K562 (cell line): ENCODE measurements around the gene DOCK4. TPM values are rescaled to one million over a fixed set of nuclear protein-coding genes. Genes with fewer than 3 reads are reported as not detected.
A peak's percentile ranks its signal among the peaks of the same experiment; 100 is the strongest.

Experiments
- JUN ChIP-seq, 2 experiments: sonication (generic) in 1 of 2; formaldehyde crosslinking in 1 of 2; IDR thresholded peaks; 2 replicates each; pipeline versions ENCODE4 v1.6.1 to v1.8.0; 2012 to 2022; ENCODE audit warnings: borderline replicate concordance in 2 of 2, mild to moderate bottlenecking in 2 of 2, improper control_type of control experiment in 1 of 2, low read depth in 1 of 2, low read length in 1 of 2, missing genetic modification reagents in 1 of 2
- MCM3 ChIP-seq: fragments of 450-650 bp; IDR thresholded peaks from 2 replicates; pipeline ENCODE4 v1.6.1; 2016
- TAF15 ChIP-seq: fragments of 200-400 bp; formaldehyde crosslinking; IDR thresholded peaks from 2 replicates; pipeline ENCODE4 v1.6.1; 2017; ENCODE audit warnings: mild to moderate bottlenecking, low read depth, low read length, moderate library complexity
- ZNF785 ChIP-seq: fragments of 250-450 bp; sonication (Bioruptor Pico); IDR thresholded peaks from 2 replicates; pipeline ENCODE4 v1.4.0; 2020; ENCODE audit warnings: mild to moderate bottlenecking
- polyA plus RNA-seq, 8 experiments: library from polyadenylated mRNA; depleted of rRNA in 4 of 8; stranded (reverse) in 5 of 8; unstranded in 3 of 8; fragments of >200 nt; fragmentation: Nextera tagmentation in 2 of 8; fragmentation: Illumina TruSeq in 1 of 8; extraction: Ambion mirVana in 2 of 8; extraction: Trizol in 1 of 8; gene quantifications; 2 replicates each; pipeline versions ENCODE4 v1.2.1 to v1.2.3, GENCODE V29; 2011 to 2014; ENCODE audit warnings: inconsistent platforms in 1 of 8, missing spikeins in 1 of 8
- total RNA-seq, 7 experiments: library from RNA; depleted of rRNA in 6 of 7; stranded (reverse); fragments of >200 nt in 6 of 7; fragmentation: Illumina TruSeq in 2 of 7; extraction: Trizol in 2 of 7; gene quantifications; 2 replicates each; pipeline versions ENCODE4 v1.2.1 to v1.2.3, GENCODE V29; 2011 to 2021; ENCODE audit warnings: low replicate concordance in 1 of 7
- TF ChIP-seq, protein P1 (sequence below), 2 experiments: fragments of 450-650 bp; formaldehyde crosslinking in 1 of 2; IDR thresholded peaks; 2 replicates each; pipeline versions ENCODE4 v1.4.0 to v1.6.1; 2014 to 2020; ENCODE audit warnings: mild to moderate bottlenecking in 2 of 2, borderline replicate concordance in 1 of 2, low read depth in 1 of 2
- TF ChIP-seq, protein P2 (sequence below), 3 experiments: IDR thresholded peaks in 2 of 3; conservative IDR thresholded peaks in 1 of 3; 2 replicates each; pipeline ENCODE4 v1.5.1; 2011 to 2012; ENCODE audit warnings: low read length in 3 of 3, mild to moderate bottlenecking in 3 of 3, control low read depth in 2 of 3, improper control_type of control experiment in 1 of 3, inconsistent platforms in 1 of 3, low read depth in 1 of 3, mixed read lengths in 1 of 3, moderate library complexity in 1 of 3; ENCODE audit not compliant: insufficient read depth in 2 of 3
- TF ChIP-seq, protein P3 (sequence below): fragments of 450-650 bp; formaldehyde crosslinking; IDR thresholded peaks from 2 replicates; pipeline ENCODE4 v1.4.0; 2020; ENCODE audit warnings: mild to moderate bottlenecking, moderate library complexity

The DOCK4 gene
- total and polyA plus RNA-seq, 9 of the 15 experiments (the other 6 are each of a cell fraction or from before 2014, with no cell fraction given): 0.42 to 5.7 (median 2.3) TPM

DNA sequence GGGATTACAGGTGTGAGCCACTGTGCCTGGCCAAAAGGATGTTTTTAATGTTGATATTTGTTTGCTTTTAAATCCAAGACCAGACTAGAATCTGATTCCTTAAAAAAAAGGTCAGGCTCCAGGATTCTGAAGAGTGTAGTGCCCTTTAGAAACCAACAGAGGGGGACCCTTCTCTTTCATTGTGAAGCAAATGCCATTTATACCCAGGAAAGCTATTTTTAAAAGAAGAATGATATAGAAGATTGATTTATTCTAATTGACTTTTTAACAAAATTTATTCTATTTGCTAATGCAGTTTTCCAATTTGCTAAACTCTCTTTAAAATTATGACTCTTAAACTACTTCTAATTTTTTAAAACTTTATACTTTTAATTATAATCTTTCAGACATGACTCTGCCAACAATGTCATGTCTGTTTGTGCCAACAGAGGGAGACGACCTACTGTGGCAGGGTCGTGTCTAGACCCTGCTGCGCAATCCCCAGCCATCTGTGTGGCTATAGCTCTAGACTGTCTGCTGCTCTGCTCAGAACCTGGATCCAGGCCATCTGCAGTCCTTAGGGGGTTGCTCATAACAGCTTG lies 442.9 kb downstream of the DOCK4 start (continued):
- TF ChIP-seq, protein P1, sequence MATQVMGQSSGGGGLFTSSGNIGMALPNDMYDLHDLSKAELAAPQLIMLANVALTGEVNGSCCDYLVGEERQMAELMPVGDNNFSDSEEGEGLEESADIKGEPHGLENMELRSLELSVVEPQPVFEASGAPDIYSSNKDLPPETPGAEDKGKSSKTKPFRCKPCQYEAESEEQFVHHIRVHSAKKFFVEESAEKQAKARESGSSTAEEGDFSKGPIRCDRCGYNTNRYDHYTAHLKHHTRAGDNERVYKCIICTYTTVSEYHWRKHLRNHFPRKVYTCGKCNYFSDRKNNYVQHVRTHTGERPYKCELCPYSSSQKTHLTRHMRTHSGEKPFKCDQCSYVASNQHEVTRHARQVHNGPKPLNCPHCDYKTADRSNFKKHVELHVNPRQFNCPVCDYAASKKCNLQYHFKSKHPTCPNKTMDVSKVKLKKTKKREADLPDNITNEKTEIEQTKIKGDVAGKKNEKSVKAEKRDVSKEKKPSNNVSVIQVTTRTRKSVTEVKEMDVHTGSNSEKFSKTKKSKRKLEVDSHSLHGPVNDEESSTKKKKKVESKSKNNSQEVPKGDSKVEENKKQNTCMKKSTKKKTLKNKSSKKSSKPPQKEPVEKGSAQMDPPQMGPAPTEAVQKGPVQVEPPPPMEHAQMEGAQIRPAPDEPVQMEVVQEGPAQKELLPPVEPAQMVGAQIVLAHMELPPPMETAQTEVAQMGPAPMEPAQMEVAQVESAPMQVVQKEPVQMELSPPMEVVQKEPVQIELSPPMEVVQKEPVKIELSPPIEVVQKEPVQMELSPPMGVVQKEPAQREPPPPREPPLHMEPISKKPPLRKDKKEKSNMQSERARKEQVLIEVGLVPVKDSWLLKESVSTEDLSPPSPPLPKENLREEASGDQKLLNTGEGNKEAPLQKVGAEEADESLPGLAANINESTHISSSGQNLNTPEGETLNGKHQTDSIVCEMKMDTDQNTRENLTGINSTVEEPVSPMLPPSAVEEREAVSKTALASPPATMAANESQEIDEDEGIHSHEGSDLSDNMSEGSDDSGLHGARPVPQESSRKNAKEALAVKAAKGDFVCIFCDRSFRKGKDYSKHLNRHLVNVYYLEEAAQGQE (IDR thresholded peaks at IDR 0.05; ENCODE audit: borderline replicate concordance): peak; percentile 55; the same call in 1 of the 2 replicates
- TF ChIP-seq, protein P1 (CRISPR knock-in tag; IDR thresholded peaks at IDR 0.05; ENCODE audit: low read depth): no peak
- TF ChIP-seq ZNF785 (CRISPR knock-in tag) (no peak), JUN (IDR thresholded peaks at IDR 0.05; ENCODE audit: borderline replicate concordance, low read depth, low read length) (no peak), JUN (CRISPR knock-in tag; IDR thresholded peaks at IDR 0.05; ENCODE audit: borderline replicate concordance) (no peak), MCM3 (no peak), TAF15 (no peak)
- TF ChIP-seq, protein P2, sequence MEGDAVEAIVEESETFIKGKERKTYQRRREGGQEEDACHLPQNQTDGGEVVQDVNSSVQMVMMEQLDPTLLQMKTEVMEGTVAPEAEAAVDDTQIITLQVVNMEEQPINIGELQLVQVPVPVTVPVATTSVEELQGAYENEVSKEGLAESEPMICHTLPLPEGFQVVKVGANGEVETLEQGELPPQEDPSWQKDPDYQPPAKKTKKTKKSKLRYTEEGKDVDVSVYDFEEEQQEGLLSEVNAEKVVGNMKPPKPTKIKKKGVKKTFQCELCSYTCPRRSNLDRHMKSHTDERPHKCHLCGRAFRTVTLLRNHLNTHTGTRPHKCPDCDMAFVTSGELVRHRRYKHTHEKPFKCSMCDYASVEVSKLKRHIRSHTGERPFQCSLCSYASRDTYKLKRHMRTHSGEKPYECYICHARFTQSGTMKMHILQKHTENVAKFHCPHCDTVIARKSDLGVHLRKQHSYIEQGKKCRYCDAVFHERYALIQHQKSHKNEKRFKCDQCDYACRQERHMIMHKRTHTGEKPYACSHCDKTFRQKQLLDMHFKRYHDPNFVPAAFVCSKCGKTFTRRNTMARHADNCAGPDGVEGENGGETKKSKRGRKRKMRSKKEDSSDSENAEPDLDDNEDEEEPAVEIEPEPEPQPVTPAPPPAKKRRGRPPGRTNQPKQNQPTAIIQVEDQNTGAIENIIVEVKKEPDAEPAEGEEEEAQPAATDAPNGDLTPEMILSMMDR (IDR thresholded peaks at IDR 0.05 in 2 of 3, conservative IDR thresholded peaks at IDR 0.05 in 1 of 3; ENCODE audit: insufficient read depth in 2 of 3, low read depth in 1 of 3, low read length in 3 of 3): peak; percentile 51 to 81 (median 55); a peak in 5 of 6 replicates
- TF ChIP-seq, protein P3, sequence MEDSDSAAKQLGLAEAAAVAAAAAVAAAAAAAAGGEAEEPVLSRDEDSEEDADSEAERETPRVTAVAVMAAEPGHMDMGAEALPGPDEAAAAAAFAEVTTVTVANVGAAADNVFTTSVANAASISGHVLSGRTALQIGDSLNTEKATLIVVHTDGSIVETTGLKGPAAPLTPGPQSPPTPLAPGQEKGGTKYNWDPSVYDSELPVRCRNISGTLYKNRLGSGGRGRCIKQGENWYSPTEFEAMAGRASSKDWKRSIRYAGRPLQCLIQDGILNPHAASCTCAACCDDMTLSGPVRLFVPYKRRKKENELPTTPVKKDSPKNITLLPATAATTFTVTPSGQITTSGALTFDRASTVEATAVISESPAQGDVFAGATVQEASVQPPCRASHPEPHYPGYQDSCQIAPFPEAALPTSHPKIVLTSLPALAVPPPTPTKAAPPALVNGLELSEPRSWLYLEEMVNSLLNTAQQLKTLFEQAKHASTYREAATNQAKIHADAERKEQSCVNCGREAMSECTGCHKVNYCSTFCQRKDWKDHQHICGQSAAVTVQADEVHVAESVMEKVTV (CRISPR knock-in tag): peak; percentile 74
